Activated T-cell treated with anti-CD3 and anti-CD28 coated beads for 1 hour (primary cell): ENCODE data around the gene CAMK1G.

Experiments used
- DNase-seq: peaks from one replicate; pipeline ENCODE4 v3.0.0-alpha.2; 2020; ENCODE audit warnings: low read depth

CAMK1G gene

GRCh38 chr1:209643285-209644020, 59.9 kb downstream of the CAMK1G start:
- DNase-seq: no peak

GRCh38 chr1:209645574-209646452, 62.3 kb downstream of the CAMK1G start:
- no peak for DNase-seq

- DNase-seq: no peak
Measured at GRCh38 chr1:209646558-209646957, 63.0 kb downstream of the CAMK1G start.

- DNase-seq: no peak
Measured at GRCh38 chr1:209647156-209647555, 63.6 kb downstream of the CAMK1G start.

GRCh38 chr1:209648346-209648745, 64.8 kb downstream of the CAMK1G start:
- DNase-seq: no peak

GRCh38 chr1:209648931-209649776, 65.6 kb downstream of the CAMK1G start:
- DNase-seq: no peak

GRCh38 chr1:209650454-209650853, 66.9 kb downstream of the CAMK1G start:
- no peak for DNase-seq

- no peak for DNase-seq
Measured at GRCh38 chr1:209651138-209651587, 67.6 kb downstream of the CAMK1G start.

- DNase-seq: no peak
Measured at GRCh38 chr1:209652121-209652735, 68.7 kb downstream of the CAMK1G start, which contains the start of gene LAMB3. Gene LAMB3, minus strand, starts transcription at chr1:209652425. Its CDS starts 1,481 bp downstream, at chr1:209650944.

- DNase-seq: no peak
Measured at GRCh38 chr1:209652873-209653401, 69.4 kb downstream of the CAMK1G start.

GRCh38 chr1:209653915-209654351, 70.4 kb downstream of the CAMK1G start:
- no peak for DNase-seq

GRCh38 chr1:209655411-209656231, 72.1 kb downstream of the CAMK1G start:
- DNase-seq: no peak

GRCh38 chr1:209657140-209657879, 73.8 kb downstream of the CAMK1G start:
- no peak for DNase-seq

- no peak for DNase-seq
Measured at GRCh38 chr1:209657918-209658317, 74.4 kb downstream of the CAMK1G start.

GRCh38 chr1:209659909-209660308, 76.4 kb downstream of the CAMK1G start:
- DNase-seq: no peak

- DNase-seq: no peak
Measured at GRCh38 chr1:209661071-209661470, 77.6 kb downstream of the CAMK1G start.

- no peak for DNase-seq
Measured at GRCh38 chr1:209662879-209663327, 79.4 kb downstream of the CAMK1G start.
